Testis (tissue), 3 donors: ENCODE measurements around the gene PURA. TPM values are rescaled to one million over a fixed set of nuclear protein-coding genes. Genes with fewer than 3 reads are reported as not detected.

Source experiments
- DNase-seq: peaks from one replicate; pipeline ENCODE4 v3.0.0-alpha.2; 2019
- H3K27ac ChIP-seq, 2 donors: fragments of 200-600 bp; sonication (generic); one replicate each; pipeline ENCODE4 v1.5.1; 2019
- H3K27me3 ChIP-seq: fragments of 200-600 bp; sonication (generic); one replicate; pipeline ENCODE4 v1.5.1; 2019
- H3K36me3 ChIP-seq: fragments of 200-600 bp; sonication (generic); one replicate; pipeline ENCODE4 v1.5.1; 2017; ENCODE audit warnings: low read depth; ENCODE audit errors: missing control alignments
- H3K4me1 ChIP-seq: fragments of 200-600 bp; sonication (generic); one replicate; pipeline ENCODE4 v1.5.1; 2019
- H3K4me3 ChIP-seq, 2 donors: fragments of 200-600 bp; sonication (generic); one replicate each; pipeline ENCODE4 v1.5.1; 2017 to 2019
- H3K9me3 ChIP-seq: fragments of 200-600 bp; sonication (generic); one replicate; pipeline ENCODE4 v1.5.1; 2017
- POLR2A ChIP-seq: fragments of 450-650 bp; IDR thresholded peaks from one replicate; pipeline ENCODE4 v1.6.1; 2017; ENCODE audit warnings: antibody characterized with exemption, mild to moderate bottlenecking, moderate library complexity
- WGBS, 2 donors: methylation state at CpG; one replicate each; pipeline ENCODE4 v1.1.5; 2018; 5-methylcytosine and 5-hydroxymethylcytosine counted together
- intact Hi-C: fragments of 100-400 bp; cut with DNase I; formaldehyde crosslinking; loops from one replicate; pipeline ENCODE4 v1.15.1; 2023; ENCODE audit warnings: low total_unique reads
- polyA plus RNA-seq: library from polyadenylated mRNA; stranded (reverse); fragments of 350-450 nt; fragmentation: Illumina TruSeq; extraction: RNeasy Lipid Tissue Mini Kit (QIAGEN cat#74804); gene quantifications from one replicate; pipeline ENCODE4 v1.2.3, GENCODE V29; 2014; ENCODE audit warnings: low read depth, low replicate concordance; ENCODE audit not compliant: insufficient read depth
- total RNA-seq, 2 donors: library from RNA; depleted of rRNA; stranded (reverse); fragments of >200 nt; gene quantifications; one replicate each; pipeline ENCODE4 v1.2.3, GENCODE V29; 2016
- TF ChIP-seq, protein P1 (sequence below), 3 experiments: fragments of 450-650 bp in 2 of 3; fragments of 200-600 bp in 1 of 3; sonication (generic) in 1 of 3; IDR thresholded peaks; one replicate each; pipeline ENCODE4 v1.5.1; 2016 to 2019; ENCODE audit warnings: antibody characterized with exemption in 3 of 3, mild to moderate bottlenecking in 2 of 3, moderate library complexity in 1 of 3

The PURA gene
- total and polyA plus RNA-seq, 3 donors from 2014 or later: 9.3 to 26.9 (median 22.9) TPM

DNA sequence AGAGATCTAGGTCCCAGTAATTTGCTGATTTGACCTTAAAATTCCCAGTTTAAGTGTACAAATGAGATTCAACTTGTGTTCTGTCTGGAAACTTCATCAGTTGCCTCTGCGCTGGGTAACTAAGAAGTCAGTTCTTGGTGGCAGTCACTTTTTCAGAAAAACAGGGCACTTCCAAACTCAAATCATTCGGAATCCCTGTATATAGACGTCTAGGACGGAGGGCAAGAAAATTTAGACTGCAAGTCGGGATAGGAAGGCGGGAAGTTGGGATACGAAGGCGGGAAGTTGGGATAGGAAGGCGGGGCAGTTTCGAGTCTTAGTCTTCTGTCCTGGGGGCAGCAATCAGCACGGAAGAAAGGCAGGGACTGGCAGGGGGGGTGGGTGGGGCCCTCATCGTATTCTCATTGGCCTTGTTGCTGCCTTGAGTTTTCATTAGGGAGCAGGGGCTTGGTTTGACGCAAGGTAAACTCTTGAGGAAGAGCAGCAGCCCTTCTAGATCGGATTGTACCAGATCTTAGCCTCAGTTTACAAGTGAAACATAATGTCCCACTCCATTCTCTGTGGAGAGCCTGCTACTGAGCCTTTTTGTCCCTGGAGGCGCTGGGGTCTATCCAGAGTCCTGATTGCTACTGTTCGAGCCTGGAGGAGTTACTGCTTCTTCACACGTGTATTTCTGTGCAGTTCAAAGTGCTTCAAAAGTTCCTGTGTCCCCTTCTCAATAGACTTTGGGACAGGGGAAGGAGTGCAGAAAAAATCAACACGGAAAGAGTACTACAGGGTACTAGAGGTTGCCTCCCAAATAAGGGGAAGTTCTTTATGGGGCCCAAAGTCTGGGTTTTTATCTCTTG, 2.7 kb upstream of the PURA start:
- Histone ChIP-seq H3K4me3 (no peak overlapping the region), H3K36me3 (no peaks in the 10 kb centered on the region), H3K27ac (no peak overlapping the region), H3K9me3 (no peaks in the 10 kb centered on the region), H3K4me1 (peaks cover 50% of the 10 kb centered on the region), H3K27me3 (no peaks in the 10 kb centered on the region)
- intact Hi-C loops: no loop called here
- DNase-seq: no peak
- WGBS, 2 donors: 69 to 80% methylated on average over 18 of the region's 18 CpGs
- TF ChIP-seq POLR2A: no peak
- TF ChIP-seq, protein P1, sequence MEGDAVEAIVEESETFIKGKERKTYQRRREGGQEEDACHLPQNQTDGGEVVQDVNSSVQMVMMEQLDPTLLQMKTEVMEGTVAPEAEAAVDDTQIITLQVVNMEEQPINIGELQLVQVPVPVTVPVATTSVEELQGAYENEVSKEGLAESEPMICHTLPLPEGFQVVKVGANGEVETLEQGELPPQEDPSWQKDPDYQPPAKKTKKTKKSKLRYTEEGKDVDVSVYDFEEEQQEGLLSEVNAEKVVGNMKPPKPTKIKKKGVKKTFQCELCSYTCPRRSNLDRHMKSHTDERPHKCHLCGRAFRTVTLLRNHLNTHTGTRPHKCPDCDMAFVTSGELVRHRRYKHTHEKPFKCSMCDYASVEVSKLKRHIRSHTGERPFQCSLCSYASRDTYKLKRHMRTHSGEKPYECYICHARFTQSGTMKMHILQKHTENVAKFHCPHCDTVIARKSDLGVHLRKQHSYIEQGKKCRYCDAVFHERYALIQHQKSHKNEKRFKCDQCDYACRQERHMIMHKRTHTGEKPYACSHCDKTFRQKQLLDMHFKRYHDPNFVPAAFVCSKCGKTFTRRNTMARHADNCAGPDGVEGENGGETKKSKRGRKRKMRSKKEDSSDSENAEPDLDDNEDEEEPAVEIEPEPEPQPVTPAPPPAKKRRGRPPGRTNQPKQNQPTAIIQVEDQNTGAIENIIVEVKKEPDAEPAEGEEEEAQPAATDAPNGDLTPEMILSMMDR (IDR thresholded peaks at IDR 0.05): no peak

DNA sequence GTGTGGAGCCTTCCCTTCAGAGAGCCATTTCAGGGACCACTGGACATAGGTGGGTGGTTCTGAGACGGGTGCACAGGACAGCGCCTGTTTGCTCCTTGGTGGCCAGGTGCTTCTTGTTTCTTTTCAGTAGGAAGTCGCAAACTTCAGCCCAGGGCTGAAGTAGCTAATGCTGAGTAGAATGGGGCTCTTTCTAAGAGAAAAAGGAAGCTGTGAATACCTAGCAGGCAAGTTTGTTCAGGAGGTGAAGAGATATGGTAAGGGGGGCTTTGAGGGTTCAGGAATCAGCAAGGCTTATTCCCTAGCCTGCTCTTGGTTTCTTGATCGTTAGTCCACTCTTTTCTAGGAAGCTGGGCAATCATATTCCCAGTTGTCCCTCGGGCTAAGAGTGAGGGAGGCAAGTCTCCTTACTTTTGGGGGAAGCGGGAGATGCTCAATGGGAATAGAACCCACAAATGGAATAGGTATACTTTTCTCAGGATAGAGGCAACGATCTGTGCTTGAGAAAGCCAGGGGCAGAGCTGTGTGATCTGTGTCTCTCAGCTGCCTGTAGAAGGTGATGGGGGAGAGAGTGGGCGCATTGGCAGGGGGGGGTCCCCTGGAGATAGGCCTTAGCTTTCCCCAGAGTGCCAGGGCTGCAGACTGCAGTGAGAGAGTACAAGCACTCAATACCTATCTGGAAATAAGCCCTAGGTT, 1.9 kb upstream of the PURA start:
- Histone ChIP-seq H3K4me1 (peaks cover 50% of the 10 kb centered on the region), H3K27me3 (no peaks in the 10 kb centered on the region), H3K9me3 (no peaks in the 10 kb centered on the region), H3K4me3 (no peak overlapping the region), H3K27ac (peak overlapping the region; percentile 96), H3K36me3 (no peaks in the 10 kb centered on the region)
- intact Hi-C loops: no loop called here
- TF ChIP-seq, protein P1 (IDR thresholded peaks at IDR 0.05): no peak
- no peak for TF ChIP-seq POLR2A
- WGBS, 2 donors: 67 to 72% methylated on average over 8 of the region's 8 CpGs
- no peak for DNase-seq

DNA sequence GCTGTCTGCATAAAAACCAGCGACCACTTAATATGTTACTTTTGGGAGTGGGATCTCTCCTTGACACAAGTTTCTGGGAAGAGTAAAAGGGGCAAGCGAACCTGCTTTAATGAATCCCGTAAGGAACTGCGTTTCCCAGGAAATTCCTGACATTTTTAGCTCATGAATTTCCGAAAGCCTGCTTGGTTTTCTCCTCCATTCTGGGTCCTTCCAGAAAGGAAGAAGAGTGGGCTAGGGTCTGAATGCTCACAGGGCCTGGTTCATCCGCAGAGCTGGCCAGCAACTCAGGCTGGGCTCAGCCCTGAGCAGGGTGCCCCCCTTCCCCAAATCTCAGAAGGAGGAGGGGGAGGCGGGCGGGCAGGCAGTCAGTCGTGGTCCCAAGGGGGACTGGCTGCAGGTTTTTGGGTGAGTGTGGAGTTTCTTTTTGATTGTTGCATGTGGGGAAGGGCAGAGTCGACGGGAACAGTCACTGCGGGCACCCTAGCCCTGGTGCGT, 1.2 kb upstream of the PURA start:
- H3K36me3 ChIP-seq: no peaks in the 10 kb centered on the region
- H3K27ac ChIP-seq: peak overlapping the region; percentile 96
- WGBS, 2 donors: 12 to 18% methylated on average over 6 to 13 of the region's 13 CpGs
- no peak for DNase-seq
- H3K4me1 ChIP-seq: peaks cover 52% of the 10 kb centered on the region
- H3K4me3 ChIP-seq: peak overlapping the region; percentile 79 to 85
- no peaks in the 10 kb centered on the region for H3K9me3 ChIP-seq
- intact Hi-C loops: no loop called here
- H3K27me3 ChIP-seq: no peaks in the 10 kb centered on the region
- no peak for TF ChIP-seq POLR2A
- TF ChIP-seq, protein P1 (IDR thresholded peaks at IDR 0.05): no peak

DNA sequence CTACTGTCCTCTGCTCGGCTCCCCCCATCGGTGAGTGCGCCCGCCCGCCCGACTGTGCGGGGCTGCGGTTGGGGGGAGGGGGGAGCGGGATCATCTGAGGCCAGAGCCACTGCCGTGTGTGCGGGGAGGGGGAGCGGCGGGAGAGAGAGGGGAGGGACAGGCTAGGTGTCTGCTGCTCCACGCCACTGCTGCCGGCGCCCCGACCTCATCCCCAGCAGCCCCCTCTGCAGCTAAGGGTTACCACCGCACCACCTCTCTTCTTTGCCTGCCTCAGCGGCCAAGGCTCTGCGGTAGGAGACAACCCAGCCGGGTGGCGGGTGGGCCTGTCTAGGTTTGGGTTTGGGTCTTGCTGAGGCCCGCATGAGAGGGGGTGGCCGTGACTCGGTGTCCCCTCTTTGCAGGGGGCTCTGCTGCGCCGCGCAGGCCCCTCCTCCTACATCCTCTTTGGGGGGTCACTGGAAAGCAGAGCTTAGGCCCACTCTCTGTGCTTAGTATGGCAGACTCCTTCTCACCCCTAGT, 670 bp upstream of the PURA start:
- Histone ChIP-seq H3K4me1 (peaks cover 52% of the 10 kb centered on the region), H3K27me3 (no peaks in the 10 kb centered on the region), H3K4me3 (peak overlapping the region; percentile 79 to 85), H3K27ac (peak overlapping the region; percentile 96), H3K9me3 (no peaks in the 10 kb centered on the region), H3K36me3 (no peaks in the 10 kb centered on the region)
- intact Hi-C loops: no loop called here
- 1 to 4% methylated on average over 9 to 26 of the region's 28 CpGs for WGBS, 2 donors
- DNase-seq: peak; percentile 54
- no peak for TF ChIP-seq POLR2A
- TF ChIP-seq, protein P1 (IDR thresholded peaks at IDR 0.05): no peak
